NCI-H2196 (cell line): ENCODE measurements around the gene RPL35.

Experiments
- DNase-seq: peaks from one replicate; lab custom pipeline; 2025; ENCODE audit not compliant: unreplicated experiment; lab: John Stamatoyannopoulos, UW

The RPL35 gene

DNA sequence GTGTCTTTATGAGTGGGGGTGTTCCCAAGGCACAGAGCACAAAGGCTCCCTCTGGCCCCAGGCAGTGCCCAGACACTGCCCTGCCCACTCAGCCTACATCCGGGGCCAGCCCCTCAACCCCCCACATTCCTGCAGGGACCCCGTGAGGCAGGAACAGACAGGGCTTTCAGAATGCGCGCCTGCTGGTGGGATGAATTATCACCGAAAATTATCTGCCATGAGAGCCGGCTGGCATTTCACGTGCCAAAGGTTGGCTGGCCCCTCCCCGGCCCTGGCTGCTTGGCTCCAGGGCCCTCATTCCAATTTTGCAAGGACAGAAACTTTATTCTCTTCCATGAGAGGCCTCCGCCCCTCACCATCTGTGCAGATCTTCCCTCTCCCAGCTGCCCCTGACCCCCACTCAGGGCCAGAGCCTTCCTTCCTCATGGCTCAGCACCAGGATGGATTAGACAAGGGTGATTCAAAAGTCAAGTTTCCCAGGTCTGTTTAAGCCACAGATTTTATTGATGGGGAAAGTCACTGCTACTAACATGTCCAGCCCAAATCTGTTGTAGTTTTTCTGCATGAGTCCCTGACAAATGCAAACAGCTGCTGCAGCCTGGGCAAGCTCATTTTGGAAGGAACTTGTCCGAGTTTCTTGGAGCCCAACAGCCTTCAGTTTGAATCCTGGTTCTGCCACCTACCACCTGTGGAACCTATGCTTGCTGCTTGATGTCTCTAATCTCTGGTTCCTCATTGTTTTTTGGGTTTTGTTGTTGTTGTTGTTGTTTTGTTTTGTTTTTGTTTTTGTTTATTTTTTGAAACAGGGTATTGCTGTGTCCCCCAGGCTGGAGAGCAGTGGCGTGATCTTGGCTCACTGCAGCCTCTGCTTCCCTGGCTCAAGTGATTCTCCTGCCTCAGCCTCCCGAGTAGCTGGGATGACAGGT, 40.8 kb downstream of the RPL35 start:
- DNase-seq: no peak

DNA sequence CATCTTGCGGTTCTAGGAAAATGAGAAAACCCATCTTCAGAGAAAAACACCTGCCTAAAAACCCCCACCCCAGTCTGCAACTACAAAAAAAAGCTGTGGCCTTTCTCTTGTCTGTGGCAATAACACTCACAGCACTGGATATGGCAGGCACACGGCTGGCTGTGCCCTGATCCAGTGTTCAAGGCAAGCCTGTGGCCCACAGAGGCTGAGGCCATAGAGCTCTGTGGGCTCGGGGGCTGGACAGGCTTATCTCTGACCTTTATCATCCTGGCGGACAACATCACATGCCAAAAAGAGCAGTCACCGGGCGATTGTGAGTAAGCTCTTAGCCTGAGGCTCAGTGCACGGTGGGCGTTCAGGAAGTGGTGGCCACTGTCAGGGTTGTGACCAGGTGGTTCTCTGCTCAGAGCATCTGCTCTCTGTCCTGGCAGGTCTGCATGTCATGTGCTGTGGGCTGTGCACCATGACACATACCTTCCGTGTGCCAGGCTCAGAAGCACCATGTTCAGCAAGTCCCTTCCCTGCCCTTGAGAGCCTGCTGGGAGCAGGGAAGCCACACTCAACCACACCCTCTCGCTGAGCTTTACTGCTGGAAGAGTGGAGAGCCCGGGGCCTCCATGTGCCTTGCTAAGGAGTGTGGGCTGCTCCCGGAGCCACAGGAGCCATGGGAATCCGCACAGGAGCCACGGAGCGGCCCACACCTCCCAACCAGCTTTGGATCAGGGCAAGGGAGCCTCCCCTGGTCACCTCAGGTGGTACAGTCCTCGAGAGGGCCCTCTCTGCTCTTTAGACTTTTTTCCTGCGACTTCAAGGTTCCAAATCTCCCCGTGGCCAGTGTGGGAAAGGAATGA, 43.1 kb downstream of the RPL35 start:
- peak; percentile 42 for DNase-seq

DNA sequence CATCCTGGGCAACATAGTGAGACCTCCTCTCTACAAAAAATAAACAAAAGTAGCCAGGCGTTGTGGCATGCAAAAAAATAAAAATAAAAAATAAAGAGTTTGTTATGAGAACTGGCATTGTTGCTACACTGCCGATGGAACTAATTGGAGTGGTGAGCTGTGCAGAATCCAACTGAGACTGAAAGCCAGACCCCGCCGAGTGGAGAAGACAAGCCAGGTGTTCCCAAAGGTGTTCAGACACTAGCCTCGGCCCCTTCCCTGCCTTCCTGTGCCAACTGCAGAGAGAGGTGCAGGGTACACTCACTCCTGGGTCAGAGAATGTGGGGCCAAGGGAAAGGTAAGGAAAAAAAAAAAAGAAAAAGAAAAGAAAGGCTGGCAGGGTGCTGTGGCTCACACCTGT, 46.2 kb downstream of the RPL35 start:
- DNase-seq: no peak

DNA sequence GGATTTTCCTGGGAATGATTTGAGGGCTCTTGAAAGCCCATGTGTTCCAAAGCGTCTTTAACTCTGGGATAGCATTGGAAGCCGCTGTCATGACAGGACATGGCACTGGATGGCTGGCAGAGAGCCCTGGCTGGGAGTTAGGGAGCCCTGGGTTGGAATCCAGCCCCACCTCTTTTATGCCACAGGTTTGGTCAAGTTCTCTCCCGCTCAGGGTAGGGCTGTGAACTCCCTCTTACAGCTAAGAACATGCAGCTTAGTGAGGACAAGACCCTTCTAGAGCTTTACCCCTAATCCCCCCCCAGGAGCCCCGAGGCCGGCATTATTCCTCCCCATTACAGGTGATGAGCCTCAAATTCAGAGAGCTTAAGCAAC, 47.6 kb downstream of the RPL35 start:
- no peak for DNase-seq

DNA sequence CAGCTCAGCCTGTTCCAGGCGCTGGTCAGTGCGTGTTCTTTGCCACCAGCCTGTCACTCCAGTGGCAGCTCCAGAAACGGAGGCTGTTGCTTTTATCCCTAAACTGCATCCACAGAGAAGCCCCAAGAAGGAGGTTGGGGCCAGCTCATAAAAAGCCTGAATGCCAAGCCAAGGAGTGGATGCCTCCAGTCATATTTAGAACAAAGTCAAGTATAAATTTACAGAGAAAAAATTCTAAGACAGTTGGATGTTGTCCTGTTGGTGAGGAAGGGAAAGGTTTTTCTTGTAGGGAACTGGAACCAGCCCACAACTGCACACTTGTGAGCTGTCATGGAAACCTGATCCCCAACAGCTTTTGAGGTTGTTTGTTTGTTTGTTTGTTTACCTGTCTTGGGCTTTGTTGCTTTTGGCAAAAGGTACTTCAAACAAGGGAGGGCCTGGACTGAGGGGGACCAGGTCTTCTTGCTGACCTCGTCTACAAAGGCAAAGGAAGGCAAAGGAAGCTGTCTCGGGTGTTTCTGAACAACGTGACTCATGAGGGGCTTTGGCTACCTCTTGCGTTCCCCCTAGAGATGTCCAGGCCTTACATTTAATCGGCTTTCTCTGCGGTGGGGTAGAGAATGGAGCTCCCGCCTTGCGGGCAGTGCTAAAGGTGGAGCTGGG, 48.1 kb downstream of the RPL35 start:
- no peak for DNase-seq

DNA sequence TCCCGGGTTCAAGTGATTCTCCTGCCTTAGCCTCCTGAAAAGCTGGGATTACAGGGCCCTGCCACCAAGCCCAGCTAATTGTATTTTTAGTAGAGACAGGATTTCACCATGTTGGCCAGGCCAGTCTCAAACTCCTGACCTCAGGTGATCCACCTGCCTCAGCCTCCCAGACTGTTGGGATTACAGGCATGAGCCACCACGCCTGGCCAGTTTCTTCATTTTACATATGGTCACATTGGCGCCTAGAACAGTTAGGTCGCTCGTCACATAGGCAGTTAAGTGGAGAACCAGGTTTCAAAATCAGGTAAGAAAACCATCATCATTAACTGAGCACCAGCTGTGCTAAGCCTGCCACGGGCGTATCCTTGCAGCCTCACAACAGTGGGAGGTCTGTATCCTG, 48.7 kb downstream of the RPL35 start:
- no peak for DNase-seq

DNA sequence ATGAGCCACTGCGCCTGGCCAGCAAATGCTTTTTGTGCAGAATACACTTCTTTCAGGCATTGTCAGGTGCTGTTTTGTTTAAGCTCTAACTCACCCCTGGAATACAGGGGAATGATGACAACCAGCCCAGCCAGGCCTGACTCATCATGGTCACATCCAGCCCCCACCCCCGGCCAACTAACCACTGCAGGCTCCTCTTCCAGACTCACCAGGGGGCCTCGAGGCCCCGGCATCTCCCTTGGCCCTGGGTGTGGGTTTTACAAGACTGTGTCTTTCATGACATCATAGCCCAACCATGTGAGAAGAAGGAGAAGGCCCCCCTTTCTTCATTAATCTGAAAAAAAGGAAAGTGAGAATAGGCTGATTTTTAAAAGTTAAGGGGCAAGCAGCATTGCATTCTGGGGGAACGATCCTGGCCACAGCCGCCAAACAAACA, 49.3 kb downstream of the RPL35 start:
- no peak for DNase-seq

DNA sequence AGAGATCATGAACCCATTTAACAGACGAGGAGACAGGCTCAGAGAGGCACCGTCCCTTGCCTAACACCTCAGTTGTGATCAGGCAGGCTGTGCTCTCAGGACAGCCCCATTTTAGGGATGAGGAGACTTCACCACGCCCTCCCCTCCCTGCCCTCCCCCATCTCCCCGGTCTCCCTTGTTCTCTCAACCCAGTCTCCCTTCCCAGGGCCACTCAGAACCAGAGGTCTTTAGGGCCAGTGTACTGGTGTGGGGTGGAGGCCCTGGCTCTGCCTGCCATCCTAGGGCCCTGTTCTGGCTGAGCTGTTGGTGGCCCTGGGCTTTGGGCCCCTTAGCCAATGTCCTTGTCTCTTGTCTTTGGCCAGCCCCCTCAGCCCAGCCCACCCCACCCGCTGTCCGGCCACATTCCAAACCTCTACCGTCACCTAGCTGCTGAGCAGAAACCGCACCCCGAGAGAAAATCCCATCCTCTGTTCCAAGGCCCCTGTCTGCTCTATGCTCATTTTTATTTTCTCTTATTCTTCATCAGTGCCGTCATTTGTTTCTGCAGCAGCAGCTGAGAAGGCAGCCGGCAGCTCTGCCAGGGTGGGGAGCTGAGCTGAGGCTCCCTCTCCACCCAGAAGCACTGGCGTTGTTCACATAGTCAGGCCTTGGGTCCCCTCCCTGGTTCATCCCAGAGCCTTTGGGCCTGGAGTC, 50.9 kb downstream of the RPL35 start:
- no peak for DNase-seq

DNA sequence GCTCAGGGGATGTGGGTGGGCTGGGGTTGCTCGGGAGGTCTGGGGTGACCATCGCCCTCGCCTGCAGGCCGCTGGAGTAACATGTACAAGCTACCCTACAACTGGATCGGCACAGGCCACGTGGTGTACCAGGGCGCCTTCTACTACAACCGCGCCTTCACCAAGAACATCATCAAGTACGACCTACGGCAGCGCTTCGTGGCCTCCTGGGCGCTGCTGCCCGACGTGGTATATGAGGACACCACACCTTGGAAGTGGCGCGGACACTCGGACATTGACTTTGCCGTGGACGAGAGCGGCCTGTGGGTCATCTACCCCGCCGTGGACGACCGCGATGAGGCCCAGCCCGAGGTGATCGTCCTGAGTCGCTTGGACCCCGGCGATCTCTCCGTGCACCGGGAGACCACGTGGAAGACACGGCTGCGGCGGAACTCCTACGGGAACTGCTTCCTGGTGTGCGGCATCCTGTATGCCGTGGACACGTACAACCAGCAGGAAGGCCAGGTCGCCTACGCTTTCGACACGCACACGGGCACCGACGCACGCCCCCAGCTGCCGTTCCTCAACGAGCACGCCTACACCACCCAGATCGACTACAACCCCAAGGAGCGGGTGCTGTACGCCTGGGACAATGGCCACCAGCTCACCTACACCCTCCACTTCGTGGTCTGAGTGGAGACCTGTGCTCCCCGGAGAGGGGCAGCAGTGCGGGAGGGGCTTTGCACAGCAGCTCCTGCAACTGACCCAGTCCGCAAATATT, 51.8 kb downstream of the RPL35 start:
- no peak for DNase-seq

DNA sequence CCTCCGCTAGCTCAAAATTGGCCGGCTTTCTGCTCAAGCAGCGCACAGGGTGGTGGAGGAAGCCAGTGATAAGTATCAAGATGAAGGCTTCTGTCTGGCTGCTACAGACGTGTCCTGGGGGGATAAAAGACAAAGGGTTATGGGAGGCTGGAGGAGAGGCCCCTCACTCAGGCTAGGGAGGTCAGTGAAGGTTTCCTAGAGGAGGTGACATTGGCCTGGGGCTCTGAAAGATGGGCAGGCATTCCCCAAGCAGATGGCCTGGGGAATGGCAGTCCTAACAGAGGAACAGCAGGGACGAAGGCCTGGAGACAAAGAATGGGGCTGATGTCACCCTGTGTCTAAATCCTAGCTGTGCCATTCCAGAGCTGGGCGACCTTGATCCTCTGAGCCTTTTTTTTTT, 52.5 kb downstream of the RPL35 start:
- no peak for DNase-seq

DNA sequence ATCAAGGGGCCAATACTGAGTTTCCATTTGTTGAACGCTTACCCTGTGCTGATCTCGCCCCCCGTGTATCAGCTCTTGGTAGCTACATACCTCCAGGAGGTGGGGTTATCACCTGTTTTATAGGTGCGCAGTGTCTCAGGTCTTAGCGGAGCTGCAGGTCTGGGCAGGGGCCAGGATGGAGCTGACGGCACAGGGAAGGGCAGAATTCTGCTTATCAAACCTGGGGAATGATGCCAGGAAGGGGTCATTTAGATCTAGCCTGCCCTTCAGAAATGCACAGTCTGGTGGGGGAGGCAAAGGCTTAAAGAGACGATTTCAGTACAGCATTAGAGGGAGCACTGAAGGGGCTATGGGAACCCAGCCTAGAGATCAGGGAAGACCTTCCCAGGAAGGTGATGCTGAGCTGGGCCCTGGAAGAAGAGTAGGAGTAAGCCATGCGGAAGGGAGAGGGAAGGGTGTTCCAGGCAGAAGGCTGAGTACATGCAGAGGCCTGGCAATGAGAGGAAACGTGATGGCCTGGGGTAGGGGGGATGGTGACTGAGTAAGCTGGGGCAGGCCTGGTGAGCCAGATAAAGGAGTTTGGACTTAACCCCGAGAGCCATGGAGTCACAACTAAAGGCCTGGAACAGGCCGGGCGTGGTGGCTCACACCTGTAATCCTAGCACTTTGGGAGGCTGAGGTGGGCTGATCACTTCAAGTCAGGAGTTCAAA, 53.4 kb downstream of the RPL35 start:
- DNase-seq: no peak
